ENCODE results near the gene NAA10. TPM values are rescaled to one million over a fixed set of nuclear protein-coding genes. Genes with fewer than 3 reads are reported as not detected.
A peak's percentile ranks its signal among the peaks of the same experiment; 100 is the strongest.
"Not testable (repeated sequence)": the region's sequence is repeated elsewhere in the genome, so short reads cannot be mapped to it uniquely, and the experiment has no call there.

Gene NAA10
- total RNA-seq, result 41.3 and 43.2 TPM in 2 replicates

GRCh38 chrX:153934762-153935325 lies at the start of gene NAA10:
TSS of gene NAA10 (minus strand) at chrX:153935037. CDS start at chrX:153934904, 133 bp downstream.
- DNase-seq (ENCODE audit: low read depth in 2 of 2), result peak; percentile 79 to 87

- no peak for DNase-seq (ENCODE audit: low read depth in 2 of 2)
Measured at GRCh38 chrX:153983321-153983801, 48.5 kb upstream of the NAA10 start.

DNA sequence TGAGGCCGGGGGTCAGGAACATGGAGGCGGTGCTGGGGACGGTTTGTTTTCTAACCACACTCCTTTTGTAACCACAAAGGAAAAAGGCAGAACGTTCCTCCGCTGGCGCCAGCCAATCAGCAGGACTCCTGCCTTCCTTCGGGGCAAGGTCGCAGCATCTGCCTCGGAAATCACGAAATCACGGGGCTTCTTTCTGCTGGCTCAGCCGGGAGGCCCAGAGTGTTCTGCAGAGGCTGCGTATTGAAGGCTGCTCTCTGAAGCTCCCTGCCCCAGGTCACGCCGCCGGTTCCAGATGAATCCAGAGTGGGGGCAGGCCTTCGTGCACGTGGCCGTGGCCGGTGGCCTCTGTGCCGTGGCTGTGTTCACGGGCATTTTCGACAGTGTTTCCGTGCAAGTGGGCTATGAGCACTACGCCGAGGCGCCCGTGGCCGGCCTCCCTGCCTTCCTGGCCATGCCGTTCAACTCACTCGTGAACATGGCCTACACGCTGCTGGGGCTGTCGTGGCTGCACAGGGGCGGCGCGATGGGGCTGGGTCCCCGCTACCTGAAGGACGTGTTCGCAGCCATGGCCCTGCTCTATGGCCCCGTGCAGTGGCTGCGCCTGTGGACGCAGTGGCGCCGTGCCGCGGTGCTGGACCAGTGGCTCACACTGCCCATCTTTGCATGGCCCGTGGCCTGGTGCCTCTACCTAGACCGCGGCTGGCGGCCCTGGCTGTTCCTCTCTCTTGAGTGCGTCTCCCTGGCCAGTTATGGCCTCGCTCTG lies 47.1 kb upstream of the NAA10 start:
- no peak for DNase-seq (ENCODE audit: low read depth in 2 of 2)

- no peak for DNase-seq (ENCODE audit: low read depth in 2 of 2)
Measured at GRCh38 chrX:153981231-153981630, 46.4 kb upstream of the NAA10 start.

- DNase-seq (ENCODE audit: low read depth in 2 of 2), result not testable (repeated sequence)
Measured at GRCh38 chrX:153980394-153980793, 45.6 kb upstream of the NAA10 start.

DNA sequence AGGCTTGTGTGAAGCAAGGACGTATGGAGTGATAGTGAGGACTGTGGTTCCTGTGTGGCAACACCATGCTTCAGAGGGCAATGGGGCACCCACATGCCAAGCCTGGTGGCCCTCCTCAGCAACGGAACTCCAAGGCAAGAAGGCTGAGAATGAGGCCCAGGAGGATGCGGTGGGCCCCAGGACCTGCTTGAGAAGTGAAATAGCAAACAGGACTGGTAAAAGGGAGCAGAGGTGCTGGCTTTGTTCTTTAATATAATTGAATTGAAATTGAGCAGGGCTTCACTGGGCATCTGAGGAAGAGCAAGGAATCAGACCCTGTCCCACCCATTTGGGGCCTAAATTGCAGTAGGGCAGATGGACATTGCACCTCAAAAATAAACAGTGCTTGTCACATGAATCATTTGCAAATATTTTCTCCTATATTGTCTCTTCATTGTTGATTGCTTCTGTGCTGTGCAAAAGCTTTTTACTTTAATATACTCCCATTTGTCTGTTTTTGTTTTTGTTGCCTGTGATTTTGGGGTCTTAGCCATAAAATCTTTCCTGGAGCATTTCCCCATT lies 40.0 kb upstream of the NAA10 start:
- no peak for DNase-seq (ENCODE audit: low read depth in 2 of 2)

- peak in 1 of 2 donors; percentile 35 for DNase-seq (ENCODE audit: low read depth in 2 of 2)
Measured at GRCh38 chrX:153974003-153974725, 39.3 kb upstream of the NAA10 start.

DNA sequence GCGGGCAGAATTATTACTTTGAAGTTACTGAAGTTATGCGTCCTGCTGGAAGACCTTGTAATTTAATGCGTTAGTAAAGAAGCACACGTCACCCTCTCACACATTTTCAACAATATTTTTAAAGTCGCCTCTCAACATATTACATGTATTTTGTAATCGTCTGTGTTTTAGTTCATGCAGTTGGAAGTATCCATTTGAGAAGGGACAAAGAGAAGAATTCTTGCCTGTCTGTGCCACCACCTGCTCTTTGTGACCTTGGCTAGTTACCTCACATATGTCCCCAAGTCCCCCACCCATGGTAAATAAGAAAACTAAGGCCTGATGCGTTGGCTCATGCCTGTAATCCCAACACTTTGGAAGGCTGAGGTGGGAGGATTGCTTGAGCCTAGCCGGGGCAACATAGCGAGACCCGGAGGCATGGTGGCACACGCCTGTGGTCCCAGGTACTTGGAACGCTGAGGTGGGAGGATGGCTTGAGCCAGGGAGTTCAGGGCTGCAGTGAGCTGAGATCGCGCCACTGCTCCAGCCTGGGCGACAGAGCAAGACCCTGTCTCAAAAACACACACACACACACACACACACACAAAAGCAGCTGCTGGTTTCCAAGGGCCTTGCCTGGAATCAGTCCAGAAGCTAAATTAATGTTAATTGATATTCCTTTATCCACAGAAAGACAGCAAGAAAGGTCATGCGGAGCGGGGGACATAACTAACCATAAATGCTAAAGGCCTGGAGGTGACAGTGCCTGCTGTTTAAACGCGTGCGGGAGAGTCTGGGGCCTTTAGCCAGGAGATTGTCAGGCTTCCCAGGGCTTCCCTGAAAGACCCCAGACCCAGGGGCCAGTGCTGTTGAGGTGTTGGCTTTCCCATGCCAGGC lies 38.5 kb upstream of the NAA10 start:
- DNase-seq (ENCODE audit: low read depth in 2 of 2), result no peak

GRCh38 chrX:153972368-153973126 lies 37.7 kb upstream of the NAA10 start, which contains the start of gene TMEM187:
TSS of gene TMEM187 (plus strand) at chrX:153972754. CDS start at chrX:153982063, 9,309 bp downstream.
- DNase-seq (ENCODE audit: low read depth in 2 of 2), result peak; percentile 85 to 91

DNA sequence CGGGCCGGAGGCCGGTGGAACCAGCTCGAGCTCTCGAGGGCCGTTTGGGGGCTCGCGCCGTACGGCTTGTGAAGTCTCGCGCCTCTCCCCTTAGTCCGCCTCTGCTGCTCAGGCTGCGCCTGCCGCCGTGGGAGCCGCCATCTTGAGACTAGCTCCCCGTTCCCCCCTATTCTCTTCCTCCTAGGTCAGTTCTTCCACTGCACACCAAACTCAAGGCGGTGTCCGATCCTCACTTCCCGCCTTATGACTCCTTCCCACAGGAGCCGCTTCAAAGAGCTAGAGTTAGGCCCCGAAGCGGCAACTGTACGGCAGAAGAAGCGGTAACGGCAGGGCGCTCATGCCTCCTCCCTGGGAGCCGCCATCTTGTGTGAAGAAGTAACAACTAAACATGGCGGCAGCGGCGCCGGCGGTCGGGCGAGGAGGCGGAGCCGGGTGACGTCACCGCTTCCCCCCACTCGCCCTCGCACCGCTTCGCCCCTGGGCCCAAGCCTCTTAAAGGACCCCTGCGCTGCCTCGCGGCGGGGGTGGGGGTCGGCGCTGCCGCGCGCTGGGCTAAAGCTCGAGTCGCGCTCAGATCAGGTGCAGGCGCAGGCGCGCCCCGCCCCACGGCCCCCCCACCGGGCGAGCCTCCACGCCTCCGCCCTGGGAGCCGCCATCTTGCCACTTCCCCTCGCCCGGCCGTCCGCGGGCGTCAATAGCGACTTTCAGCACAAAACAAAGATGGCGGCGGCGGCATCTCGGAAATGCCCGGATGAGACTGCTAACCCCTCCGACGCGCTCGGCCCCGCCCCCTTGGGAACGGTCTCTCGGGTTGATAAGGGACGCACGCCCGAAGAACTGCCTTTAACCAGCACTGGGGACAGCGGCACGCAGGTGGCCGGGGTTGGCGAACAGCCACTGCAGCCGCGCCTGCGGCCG lies 36.9 kb upstream of the NAA10 start, which contains the start of gene HCFC1:
TSS of gene HCFC1 (minus strand) at position 369 of the 918 bp plus-strand sequence. CDS start 978 bp downstream, outside the sequence.
- peak; percentile 89 to 94 for DNase-seq (ENCODE audit: low read depth in 2 of 2)

DNA sequence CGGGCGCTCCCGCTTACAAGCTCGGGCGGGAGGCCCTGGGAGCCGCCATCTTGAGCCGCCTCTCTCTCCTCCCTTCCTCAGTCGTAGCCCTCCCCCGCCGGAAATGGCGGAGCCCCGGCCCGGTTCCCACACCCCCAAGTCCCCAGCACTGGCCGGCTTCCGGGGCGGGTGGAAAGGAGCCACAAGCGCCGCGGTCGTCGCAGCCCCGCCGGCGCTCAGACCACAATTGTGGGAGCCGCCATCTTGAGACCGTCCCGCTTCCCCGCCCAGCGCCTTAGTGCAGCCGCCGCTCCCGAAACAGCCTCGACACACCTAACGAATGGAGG lies 36.2 kb upstream of the NAA10 start:
- DNase-seq (ENCODE audit: low read depth in 2 of 2), result peak; percentile 88 to 90

- DNase-seq (ENCODE audit: low read depth in 2 of 2), result peak; percentile 34 to 59
Measured at GRCh38 chrX:153970357-153971123, 35.7 kb upstream of the NAA10 start.

GRCh38 chrX:153969904-153970356 lies 35.1 kb upstream of the NAA10 start:
- DNase-seq (ENCODE audit: low read depth in 2 of 2), result no peak

GRCh38 chrX:153969125-153969903 lies 34.5 kb upstream of the NAA10 start:
- no peak for DNase-seq (ENCODE audit: low read depth in 2 of 2)

- DNase-seq (ENCODE audit: low read depth in 2 of 2), result no peak
Measured at GRCh38 chrX:153968754-153969124, 33.9 kb upstream of the NAA10 start.

- DNase-seq (ENCODE audit: low read depth in 2 of 2), result no peak
Measured at GRCh38 chrX:153968255-153968654, 33.4 kb upstream of the NAA10 start.

GRCh38 chrX:153967536-153968224 lies 32.8 kb upstream of the NAA10 start:
- DNase-seq (ENCODE audit: low read depth in 2 of 2), result peak; percentile 35 to 59

Measured in lung microvascular endothelial cell (primary cell).